Right lobe of liver (tissue), 6 donors: ENCODE measurements around the gene C1orf87. TPM values are rescaled to one million over a fixed set of nuclear protein-coding genes. Genes with fewer than 3 reads are reported as not detected.

Experiments
- ATAC-seq, 4 donors: fragments of 200-7000 bp; cut with Tn5 transposase; one replicate each; pipeline ENCODE4 v1.9.1; 2020; ENCODE audit warnings: mild to moderate bottlenecking in 4 of 4, moderate library complexity in 4 of 4
- DNase-seq, 3 donors: peaks; one replicate each; pipeline ENCODE4 v3.0.0-alpha.2; 2020
- H3K27ac ChIP-seq, 3 donors: fragments of 200-600 bp; one replicate each; pipeline ENCODE4 v1.8.0; 2022
- H3K27me3 ChIP-seq, 2 donors: fragments of 200-600 bp; one replicate each; pipeline ENCODE4 v1.8.0; 2022
- H3K36me3 ChIP-seq, 4 donors: fragments of 200-600 bp; sonication (generic) in 1 of 4; one replicate each; pipeline versions ENCODE4 v1.5.1 to v1.8.0; 2017 to 2022; ENCODE audit warnings: control low read depth in 1 of 4
- H3K4me1 ChIP-seq, 4 donors: fragments of 200-600 bp; sonication (generic) in 1 of 4; one replicate each; pipeline versions ENCODE4 v1.5.1 to v1.8.0; 2017 to 2022; ENCODE audit warnings: control low read depth in 1 of 4
- H3K4me3 ChIP-seq, 3 donors: fragments of 200-600 bp; one replicate each; pipeline ENCODE4 v1.8.0; 2022
- H3K9me3 ChIP-seq, 4 donors: fragments of 200-600 bp; sonication (generic) in 1 of 4; one replicate each; pipeline versions ENCODE4 v1.5.1 to v1.8.0; 2017 to 2022; ENCODE audit warnings: control low read depth in 1 of 4
- POLR2A ChIP-seq: fragments of 450-650 bp; IDR thresholded peaks from one replicate; pipeline ENCODE4 v1.6.1; 2017; ENCODE audit warnings: antibody characterized with exemption, mild to moderate bottlenecking
- WGBS: methylation state at CpG from one replicate; pipeline ENCODE4 v1.1.6; 2018; ENCODE audit warnings: low coverage, low lambda C conversion rate; ENCODE audit not compliant: insufficient coverage; ENCODE audit errors: missing lambda C conversion rate; 5-methylcytosine and 5-hydroxymethylcytosine counted together
- intact Hi-C, 2 donors: fragments of 100-400 bp; cut with DNase I; formaldehyde crosslinking; loops; one replicate each; pipeline versions ENCODE4 v1.11.2 to v1.14.1; 2022
- total RNA-seq, 6 experiments: library from RNA; depleted of rRNA in 2 of 6; stranded (reverse); fragments of >200 nt in 2 of 6; fragmentation: NEBNext Ultra II Directional in 3 of 6; extraction: Animal tissue kit (Norgen Biotek cat#: 25700) in 3 of 6; gene quantifications; one replicate each; pipeline versions ENCODE4 v1.1.0 to v1.2.4, GENCODE V29; 2016 to 2023
- TF ChIP-seq, protein P1 (sequence below), 4 donors: fragments of 200-600 bp in 3 of 4; fragments of 450-650 bp in 1 of 4; IDR thresholded peaks; one replicate each; pipeline versions ENCODE4 v1.5.1 to v1.8.0; 2016 to 2022; ENCODE audit warnings: antibody characterized with exemption in 4 of 4, mild to moderate bottlenecking in 2 of 4
- donor health status: DM: no; HTN: yes; CAD: no.
- donor health status: DM: no; HTN: no; CAD: no.
- donor health status: DM: no; HTN: no; CAD: no.
- donor health status: DM: no; HTN: yes; CAD: no.
- donor health status: DM: no; HTN: yes; CAD: no.

Gene C1orf87
- total RNA-seq, 6 experiments from 2014 or later = not detected

DNA sequence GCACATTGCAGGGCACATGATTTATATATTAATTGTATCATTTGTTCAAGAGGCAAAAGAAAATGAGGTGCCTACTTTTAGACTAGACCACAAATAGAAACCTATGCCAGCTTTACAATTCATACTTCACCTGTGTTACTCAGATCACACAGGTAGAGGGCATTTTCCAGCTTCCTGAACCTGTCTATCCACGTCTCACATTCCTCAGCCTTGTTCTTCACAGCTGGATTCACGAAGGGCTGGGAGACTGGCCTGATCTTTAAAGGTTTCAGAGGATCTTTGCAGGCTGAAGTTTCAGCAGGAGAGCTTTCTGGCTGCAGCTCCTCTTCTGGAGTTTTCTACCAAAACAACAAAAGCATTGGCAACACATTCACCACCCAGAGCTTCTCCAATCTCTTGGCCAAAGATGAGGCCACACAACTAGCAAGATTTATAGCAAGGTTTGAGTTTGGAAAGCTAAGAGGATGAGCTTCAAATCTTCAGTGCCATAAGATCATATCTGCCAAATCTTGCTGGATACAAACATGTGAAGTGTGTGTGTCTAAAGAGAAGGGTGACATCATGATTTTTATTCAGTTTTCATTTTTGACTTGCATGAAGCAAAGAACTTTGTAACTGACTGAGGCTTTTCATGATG is 76.0 kb downstream of the C1orf87 start:
- no peak overlapping the region for H3K4me3 ChIP-seq
- intact Hi-C loops = no loop called here
- no peak for ATAC-seq
- no peak overlapping the region for H3K27ac ChIP-seq
- 35% methylated on average over 2 of the region's 2 CpGs for WGBS
- H3K36me3 ChIP-seq = no peaks in the 10 kb centered on the region
- DNase-seq = no peak
- H3K9me3 ChIP-seq = no peaks in the 10 kb centered on the region
- TF ChIP-seq, protein P1, sequence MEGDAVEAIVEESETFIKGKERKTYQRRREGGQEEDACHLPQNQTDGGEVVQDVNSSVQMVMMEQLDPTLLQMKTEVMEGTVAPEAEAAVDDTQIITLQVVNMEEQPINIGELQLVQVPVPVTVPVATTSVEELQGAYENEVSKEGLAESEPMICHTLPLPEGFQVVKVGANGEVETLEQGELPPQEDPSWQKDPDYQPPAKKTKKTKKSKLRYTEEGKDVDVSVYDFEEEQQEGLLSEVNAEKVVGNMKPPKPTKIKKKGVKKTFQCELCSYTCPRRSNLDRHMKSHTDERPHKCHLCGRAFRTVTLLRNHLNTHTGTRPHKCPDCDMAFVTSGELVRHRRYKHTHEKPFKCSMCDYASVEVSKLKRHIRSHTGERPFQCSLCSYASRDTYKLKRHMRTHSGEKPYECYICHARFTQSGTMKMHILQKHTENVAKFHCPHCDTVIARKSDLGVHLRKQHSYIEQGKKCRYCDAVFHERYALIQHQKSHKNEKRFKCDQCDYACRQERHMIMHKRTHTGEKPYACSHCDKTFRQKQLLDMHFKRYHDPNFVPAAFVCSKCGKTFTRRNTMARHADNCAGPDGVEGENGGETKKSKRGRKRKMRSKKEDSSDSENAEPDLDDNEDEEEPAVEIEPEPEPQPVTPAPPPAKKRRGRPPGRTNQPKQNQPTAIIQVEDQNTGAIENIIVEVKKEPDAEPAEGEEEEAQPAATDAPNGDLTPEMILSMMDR (IDR thresholded peaks at IDR 0.05) = no peak
- TF ChIP-seq POLR2A = no peak
- H3K27me3 ChIP-seq = no peaks in the 10 kb centered on the region
- H3K4me1 ChIP-seq = no peaks in the 10 kb centered on the region

DNA sequence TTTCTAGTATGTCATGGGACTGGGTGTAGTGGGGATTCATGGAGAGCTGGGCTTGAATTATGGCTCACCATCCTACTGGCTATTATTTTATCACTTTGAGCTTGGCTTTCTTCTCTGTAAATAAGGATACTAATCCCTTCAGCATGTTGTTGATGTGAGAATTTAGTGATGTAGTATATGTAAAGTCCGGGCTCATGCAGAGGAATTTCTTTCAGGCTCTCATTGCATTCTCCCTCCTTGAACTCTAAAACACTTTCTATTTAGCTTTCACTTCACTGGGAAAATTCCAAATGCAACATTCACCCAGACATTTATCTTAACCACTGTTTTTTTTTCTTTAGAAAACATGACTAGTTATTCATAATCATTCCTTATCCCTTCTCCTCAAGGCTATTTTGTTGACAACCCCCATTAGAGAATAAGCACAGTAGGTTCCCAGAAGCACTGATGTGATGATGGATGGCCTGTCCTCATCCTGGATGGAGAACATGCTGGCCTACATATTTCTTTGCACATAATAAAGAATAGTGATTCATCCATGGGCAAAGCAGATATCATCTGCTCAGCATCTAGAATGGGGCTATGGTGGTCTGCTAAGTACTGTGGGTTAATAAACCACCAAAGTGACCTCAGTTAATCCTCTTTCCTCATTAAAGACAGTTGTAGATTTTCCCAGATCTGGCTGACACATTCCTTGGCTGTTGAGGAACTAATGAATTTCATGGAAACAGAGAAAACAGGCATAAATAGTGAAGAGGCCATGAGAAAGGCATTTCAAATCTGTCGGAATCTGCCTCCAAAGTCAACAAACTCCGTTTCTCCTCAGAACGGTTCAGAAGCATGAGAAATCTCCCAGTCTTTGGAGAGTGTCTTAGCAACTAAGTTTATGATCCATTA is 79.0 kb downstream of the C1orf87 start:
- TF ChIP-seq, protein P1 (IDR thresholded peaks at IDR 0.05) = no peak
- TF ChIP-seq POLR2A = no peak
- 58% methylated on average over 4 of the region's 4 CpGs for WGBS
- Histone ChIP-seq H3K36me3 (no peaks in the 10 kb centered on the region), H3K27me3 (no peaks in the 10 kb centered on the region), H3K4me3 (no peak overlapping the region), H3K27ac (no peak overlapping the region), H3K4me1 (no peaks in the 10 kb centered on the region), H3K9me3 (no peaks in the 10 kb centered on the region)
- intact Hi-C loops = no loop called here
- no peak for DNase-seq
- no peak for ATAC-seq

DNA sequence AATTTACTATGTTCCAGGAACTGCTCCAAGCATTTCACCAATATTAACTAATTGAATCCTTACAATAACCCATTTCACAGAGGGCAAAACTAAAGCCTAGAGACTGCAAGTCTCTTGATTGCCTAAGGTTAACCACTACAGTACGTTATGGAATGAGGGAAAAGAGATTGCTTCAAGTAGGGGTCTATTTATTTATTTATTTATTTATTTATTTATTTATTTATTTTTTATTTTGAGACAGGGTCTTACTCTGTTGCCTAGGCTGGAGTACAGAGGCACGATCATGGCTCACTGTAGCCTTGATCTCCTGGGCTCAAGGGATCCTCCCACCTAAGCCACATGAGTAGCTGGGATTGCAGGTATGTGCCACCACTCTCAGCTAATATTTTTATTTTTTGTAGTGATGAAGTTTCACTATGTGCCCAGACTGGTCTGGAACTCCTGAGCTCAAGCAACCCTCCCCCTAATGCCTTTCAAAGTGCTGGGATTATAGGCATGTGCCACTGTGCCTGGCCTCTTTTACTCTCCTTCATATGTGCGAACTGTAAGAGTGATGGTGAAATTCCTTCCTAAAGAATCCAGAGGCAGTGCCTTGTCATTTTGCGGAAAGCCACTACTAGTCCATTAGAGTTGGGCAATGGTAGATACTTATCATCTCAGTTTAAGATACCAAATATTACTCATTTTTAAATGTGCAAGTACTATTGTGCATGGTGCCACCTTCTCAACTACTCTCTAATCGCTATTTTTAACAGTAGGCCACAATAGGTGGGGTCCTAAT is 81.3 kb downstream of the C1orf87 start:
- Histone ChIP-seq H3K27ac (no peak overlapping the region), H3K4me3 (no peak overlapping the region), H3K9me3 (no peaks in the 10 kb centered on the region), H3K27me3 (no peaks in the 10 kb centered on the region), H3K4me1 (no peaks in the 10 kb centered on the region), H3K36me3 (no peaks in the 10 kb centered on the region)
- ATAC-seq (no peak), DNase-seq (no peak)
- intact Hi-C loops = no loop called here
- 51% methylated on average over 4 of the region's 5 CpGs for WGBS
- TF ChIP-seq, protein P1 (IDR thresholded peaks at IDR 0.05) = no peak
- TF ChIP-seq POLR2A = no peak

DNA sequence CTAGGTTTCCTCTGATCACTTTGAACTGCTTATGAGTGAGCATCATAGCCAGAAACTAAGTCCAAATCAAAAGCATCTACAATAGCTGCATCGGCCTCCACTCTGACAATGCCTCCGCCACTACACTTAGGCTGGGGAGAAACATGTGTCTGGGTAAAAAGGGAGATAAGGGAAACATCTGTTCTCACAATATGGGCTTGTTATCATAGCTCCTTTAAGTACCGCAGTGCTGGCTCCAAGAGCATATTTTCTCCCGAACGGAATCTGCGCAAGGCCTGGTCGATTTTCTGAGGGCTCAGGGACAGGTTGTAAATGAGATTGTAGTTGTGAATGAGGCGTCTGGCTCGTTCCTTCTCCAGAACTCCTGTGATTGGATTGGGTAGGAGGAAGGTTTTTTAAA is 83.1 kb downstream of the C1orf87 start:
- Histone ChIP-seq H3K4me1 (no peaks in the 10 kb centered on the region), H3K36me3 (no peaks in the 10 kb centered on the region), H3K27me3 (no peaks in the 10 kb centered on the region), H3K4me3 (no peak overlapping the region), H3K9me3 (no peaks in the 10 kb centered on the region), H3K27ac (no peak overlapping the region)
- DNase-seq = no peak
- WGBS = 68% methylated on average over 7 of the region's 9 CpGs
- intact Hi-C loops = no loop called here
- no peak for ATAC-seq
- TF ChIP-seq, protein P1 (IDR thresholded peaks at IDR 0.05) = no peak
- TF ChIP-seq POLR2A = no peak
